ENCODE results near the gene NIPAL4.
"Not testable (repeated sequence)": the region's sequence is repeated elsewhere in the genome, so short reads cannot be mapped to it uniquely, and the experiment has no call there.

The NIPAL4 gene

GRCh38 chr5:157459715-157460599, at the start of gene NIPAL4:
TSS of gene NIPAL4 (plus strand) at chr5:157460213. CDS start at chr5:157460321, 108 bp downstream.
- no peak for DNase-seq (ENCODE audit: low read depth)
- TF ChIP-seq CTCF (IDR thresholded peaks at IDR 0.05; ENCODE audit: low read length, missing control alignments) = no peak
- H3K4me3 ChIP-seq (replicated peaks; ENCODE audit: low read depth, low read length) = peak within 1 kb of the TSS; percentile 41

GRCh38 chr5:157415838-157416237, 44.2 kb upstream of the NIPAL4 start:
- DNase-seq (ENCODE audit: low read depth) = no peak
- H3K4me3 ChIP-seq (replicated peaks; ENCODE audit: low read depth, low read length) = no peak overlapping the region
- no peak for TF ChIP-seq CTCF (IDR thresholded peaks at IDR 0.05; ENCODE audit: low read length, missing control alignments)

DNA sequence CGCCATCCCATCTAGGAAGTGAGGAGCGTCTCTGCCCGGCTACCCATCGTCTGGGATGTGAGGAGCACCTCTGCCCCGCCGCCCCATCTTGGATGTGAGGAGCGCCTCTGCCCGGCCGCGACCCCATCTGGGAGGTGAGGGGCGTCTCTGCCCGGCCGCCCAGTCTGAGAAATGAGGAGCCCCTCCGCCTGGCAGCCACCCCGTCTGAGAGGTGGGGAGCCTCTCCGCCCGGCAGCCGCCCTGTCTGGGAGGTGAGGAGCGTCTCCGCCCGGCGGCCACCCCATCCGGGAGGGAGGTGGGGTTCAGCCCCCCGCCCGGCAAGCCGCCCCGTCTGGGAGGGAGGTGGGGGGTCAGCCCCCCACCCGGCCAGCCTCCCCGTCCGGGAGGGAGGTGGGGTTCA, 40.5 kb upstream of the NIPAL4 start:
- not testable (repeated sequence) for DNase-seq (ENCODE audit: low read depth); H3K4me3 ChIP-seq (replicated peaks; ENCODE audit: low read depth, low read length)

- DNase-seq (ENCODE audit: low read depth) = not testable (repeated sequence)
These were observed 30.1 kb upstream of the NIPAL4 start for GRCh38 chr5:157429920-157430319.

GRCh38 chr5:157431544-157432200, 28.3 kb upstream of the NIPAL4 start:
- no peak overlapping the region for H3K4me3 ChIP-seq (replicated peaks; ENCODE audit: low read depth, low read length)
- DNase-seq (ENCODE audit: low read depth) = peak; percentile 75
- peak; percentile 51 for TF ChIP-seq CTCF (IDR thresholded peaks at IDR 0.05; ENCODE audit: low read length, missing control alignments)

More at GRCh38 chr5:157429920-157430319, 30.1 kb upstream of the NIPAL4 start:
- H3K4me3 ChIP-seq (replicated peaks; ENCODE audit: low read depth, low read length) = not testable (repeated sequence)

DNA sequence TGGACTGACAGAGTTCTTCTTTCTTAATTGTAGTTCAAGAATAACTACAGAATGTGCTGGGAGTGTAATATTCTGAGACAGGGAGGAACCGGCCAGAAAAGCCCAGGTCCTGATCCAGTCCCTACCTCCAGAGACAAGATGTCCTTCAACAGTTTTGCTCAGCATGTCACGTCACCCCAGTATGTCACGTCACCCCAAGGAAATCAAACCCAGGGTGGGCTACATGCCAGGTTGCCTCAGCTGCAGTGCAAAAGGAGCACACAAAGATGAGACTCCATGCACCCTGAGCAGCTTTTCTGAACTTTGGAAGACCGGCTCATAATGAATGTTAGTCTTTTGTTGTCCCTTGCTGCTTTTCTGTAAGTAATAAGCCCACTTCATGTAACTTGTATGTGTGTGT, 25.9 kb upstream of the NIPAL4 start:
- TF ChIP-seq CTCF (IDR thresholded peaks at IDR 0.05; ENCODE audit: low read length, missing control alignments) = no peak
- no peak overlapping the region for H3K4me3 ChIP-seq (replicated peaks; ENCODE audit: low read depth, low read length)
- DNase-seq (ENCODE audit: low read depth) = no peak

DNA sequence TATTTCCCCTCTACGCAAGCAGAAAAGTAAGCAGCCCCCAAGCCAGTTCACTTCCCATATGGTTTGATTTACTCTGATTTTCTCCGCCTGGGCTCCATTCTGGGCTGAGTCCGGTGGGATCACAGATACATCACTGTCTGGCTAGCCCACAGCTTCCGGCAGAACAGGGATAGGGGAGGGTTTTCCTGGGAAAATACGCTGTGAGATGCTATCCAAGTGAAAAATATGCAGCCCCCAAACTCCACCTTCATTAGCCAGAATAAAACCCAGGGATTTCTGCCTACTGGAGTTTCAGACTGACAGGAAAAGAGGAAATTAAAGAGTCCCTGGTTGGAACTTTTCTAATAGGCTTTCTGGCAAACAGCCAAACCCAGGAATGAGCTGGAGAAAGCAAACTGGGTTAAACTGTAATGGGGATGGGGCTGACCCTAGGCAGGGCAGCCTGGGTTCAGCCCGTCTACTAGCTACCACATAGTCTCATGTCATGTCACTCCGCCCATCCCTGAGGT, 16.9 kb upstream of the NIPAL4 start:
- H3K4me3 ChIP-seq (replicated peaks; ENCODE audit: low read depth, low read length) = no peak overlapping the region
- DNase-seq (ENCODE audit: low read depth) = no peak
- TF ChIP-seq CTCF (IDR thresholded peaks at IDR 0.05; ENCODE audit: low read length, missing control alignments) = no peak
